Chondrocyte (in vitro differentiated cells): ENCODE measurements around the gene DDX25. TPM values are rescaled to one million over a fixed set of nuclear protein-coding genes. Genes with fewer than 3 reads are reported as not detected.
"Not testable (repeated sequence)": the region's sequence is repeated elsewhere in the genome, so short reads cannot be mapped to it uniquely, and the experiment has no call there.

Experiments
- DNase-seq: peaks from one replicate; pipeline ENCODE4 v3.0.0; 2021; ENCODE audit warnings: mixed read lengths, low spot score
- H3K27ac Mint-ChIP-seq: one replicate; pipeline ENCODE4 v1.8.0; 2021; ENCODE audit warnings: mild to moderate bottlenecking, moderate library complexity, mixed read lengths; ENCODE audit not compliant: unreplicated experiment
- H3K27me3 Mint-ChIP-seq: 2 replicates; pipeline ENCODE4 v1.8.0; 2021; ENCODE audit warnings: low read depth, mixed read lengths
- H3K36me3 Mint-ChIP-seq: 2 replicates; pipeline ENCODE4 v1.8.0; 2021; ENCODE audit warnings: low read depth, mixed read lengths
- H3K4me1 Mint-ChIP-seq: 2 replicates; pipeline ENCODE4 v1.8.0; 2021; ENCODE audit warnings: low read depth, mild to moderate bottlenecking, mixed read lengths
- H3K4me3 Mint-ChIP-seq: one replicate; pipeline ENCODE4 v1.8.0; 2021; ENCODE audit warnings: mild to moderate bottlenecking, moderate library complexity, mixed read lengths; ENCODE audit not compliant: unreplicated experiment
- H3K9me3 Mint-ChIP-seq: 2 replicates; pipeline ENCODE4 v1.8.0; 2021; ENCODE audit warnings: low read depth, mixed read lengths
- CTCF ChIP-seq: fragments of 200-600 bp; sonication (generic); IDR thresholded peaks from 2 replicates; pipeline ENCODE4 v1.5.0; 2021; ENCODE audit warnings: antibody characterized with exemption, mild to moderate bottlenecking, moderate library complexity
- total RNA-seq: library from RNA; stranded (reverse); gene quantifications from 3 replicates; pipeline ENCODE4 v1.2.1, GENCODE V29; 2021

The DDX25 gene
- total RNA-seq, 1 donor from 2014 or later, result not detected

- no peak for TF ChIP-seq CTCF
- Mint-ChIP-seq H3K27ac (peak overlapping the region; percentile 27), H3K27me3 (peaks cover 27% of the 10 kb centered on the region), H3K9me3 (no peaks in the 10 kb centered on the region), H3K36me3 (peaks cover 5% of the 10 kb centered on the region), H3K4me3 (peak overlapping the region; percentile 23), H3K4me1 (peaks cover 34% of the 10 kb centered on the region)
- no peak for DNase-seq
Observed at GRCh38 chr11:125901872-125902271, 2.4 kb upstream of the DDX25 start.

- peak overlapping the region; percentile 93 for H3K27ac Mint-ChIP-seq
- no peaks in the 10 kb centered on the region for H3K9me3 Mint-ChIP-seq
- H3K27me3 Mint-ChIP-seq, result peaks cover 28% of the 10 kb centered on the region
- H3K36me3 Mint-ChIP-seq, result peaks cover 5% of the 10 kb centered on the region
- peak overlapping the region; percentile 96 for H3K4me3 Mint-ChIP-seq
- DNase-seq, result no peak
- TF ChIP-seq CTCF, result no peak
- peaks cover 28% of the 10 kb centered on the region for H3K4me1 Mint-ChIP-seq
Observed at GRCh38 chr11:125902277-125902926, 1.9 kb upstream of the DDX25 start.

GRCh38 chr11:125902927-125903710 is 1.2 kb upstream of the DDX25 start, which contains the start of gene PUS3:
Gene PUS3 (minus strand): TSS chr11:125903206. CDS start chr11:125896284, 6,922 bp downstream.
- peaks cover 5% of the 10 kb centered on the region for H3K36me3 Mint-ChIP-seq
- DNase-seq, result peak; percentile 96
- H3K4me1 Mint-ChIP-seq, result peaks cover 21% of the 10 kb centered on the region
- no peaks in the 10 kb centered on the region for H3K9me3 Mint-ChIP-seq
- H3K4me3 Mint-ChIP-seq, result peak within 1 kb of the TSS; percentile 96
- H3K27ac Mint-ChIP-seq, result peak within 1 kb of the TSS; percentile 93
- H3K27me3 Mint-ChIP-seq, result peaks cover 31% of the 10 kb centered on the region
- peak; percentile 9 for TF ChIP-seq CTCF

GRCh38 chr11:125904678-125905077 is 370 bp downstream of the DDX25 start:
- H3K9me3 Mint-ChIP-seq, result no peaks in the 10 kb centered on the region
- H3K27me3 Mint-ChIP-seq, result peaks cover 41% of the 10 kb centered on the region
- H3K27ac Mint-ChIP-seq, result no peak overlapping the region
- no peak for TF ChIP-seq CTCF
- H3K4me3 Mint-ChIP-seq, result peak overlapping the region; percentile 19
- DNase-seq, result no peak
- H3K4me1 Mint-ChIP-seq, result peaks cover 20% of the 10 kb centered on the region
- H3K36me3 Mint-ChIP-seq, result peaks cover 2% of the 10 kb centered on the region

- no peak for DNase-seq
- Mint-ChIP-seq H3K27ac (no peak overlapping the region), H3K4me3 (no peak overlapping the region), H3K4me1 (no peaks in the 10 kb centered on the region), H3K36me3 (no peaks in the 10 kb centered on the region), H3K9me3 (no peaks in the 10 kb centered on the region), H3K27me3 (peaks cover 54% of the 10 kb centered on the region)
- no peak for TF ChIP-seq CTCF
Observed at GRCh38 chr11:125910226-125910849, 6.0 kb downstream of the DDX25 start.

GRCh38 chr11:125914601-125915000 is 10.3 kb downstream of the DDX25 start:
- not testable (repeated sequence) for H3K36me3 Mint-ChIP-seq, H3K4me3 Mint-ChIP-seq, H3K4me1 Mint-ChIP-seq, DNase-seq, H3K9me3 Mint-ChIP-seq, H3K27ac Mint-ChIP-seq
- peaks cover 52% of the 10 kb centered on the region for H3K27me3 Mint-ChIP-seq
